A549 (cell line): Measurements from ENCODE around the gene TUBA1C. TPM values are rescaled to one million over a fixed set of nuclear protein-coding genes. Genes with fewer than 3 reads are reported as not detected.

Experiments used
- ATAC-seq, 2 experiments: fragments of 200-7000 bp in 1 of 2; fragments of >200 bp in 1 of 2; cut with Nextera tagmentation in 1 of 2; cut with Tn5 transposase in 1 of 2; 3 replicates each; pipeline versions ENCODE4 v1.8.0 to v1.9.1; 2018 to 2020; ENCODE audit warnings: mild to moderate bottlenecking in 1 of 2, moderate library complexity in 1 of 2
- CTCF ChIA-PET: fragments of 300-600 bp; sonication (Branson Sonifier 250); formaldehyde crosslinking; extraction: SDS; loops from one replicate; lab custom pipeline; 2021; ENCODE audit warnings: antibody characterized with exemption, inconsistent platforms; lab: Yijun Ruan, JAX
- POLR2A ChIA-PET: fragments of 350-600 bp; formaldehyde crosslinking; extraction: SDS; loops from one replicate; lab custom pipeline; 2021; ENCODE audit warnings: antibody characterized with exemption, inconsistent platforms; lab: Yijun Ruan, JAX
- DNase-seq, 2 experiments: peaks; one replicate each; pipeline versions ENCODE4 v3.0.0 to v3.0.0-alpha.2; 2011 to 2016; ENCODE audit warnings: low read depth in 1 of 2, low spot score in 1 of 2
- FAIRE-seq: peaks from 2 replicates; lab custom pipeline; 2011; peaks lifted over from hg19 to GRCh38; lab: Jason Lieb, UNC
- H3K27ac ChIP-seq, 2 experiments: fragments of >200 bp; sonication (Bioruptor Twin); formaldehyde crosslinking; 3 replicates each; pipeline ENCODE4 v1.5.1; 2016 to 2017
- H3K4me1 ChIP-seq: fragments of >200 bp; sonication (Bioruptor Twin); formaldehyde crosslinking; 3 replicates; pipeline ENCODE4 v1.6.1; 2016
- H3K4me2 ChIP-seq: fragments of >200 bp; sonication (Bioruptor Twin); formaldehyde crosslinking; 3 replicates; pipeline ENCODE4 v1.6.1; 2016
- H3K4me3 ChIP-seq: fragments of >200 bp; sonication (Bioruptor Twin); formaldehyde crosslinking; 3 replicates; pipeline ENCODE4 v1.5.1; 2016
- H3K9me3 ChIP-seq: fragments of >200 bp; sonication (Bioruptor Twin); formaldehyde crosslinking; 3 replicates; pipeline ENCODE4 v1.6.1; 2016
- ATOH8 ChIP-seq: fragments of 250-450 bp; sonication (Bioruptor Pico); IDR thresholded peaks from 2 replicates; pipeline ENCODE4 v1.5.0; 2020; ENCODE audit warnings: low read depth, mild to moderate bottlenecking, moderate library complexity
- BCL3 ChIP-seq: fragments of >200 bp; sonication (Bioruptor Twin); formaldehyde crosslinking; IDR thresholded peaks from 3 replicates; pipeline ENCODE4 v1.6.1; 2016
- CEBPB ChIP-seq, 2 experiments: fragments of >200 bp in 1 of 2; sonication (Bioruptor Twin) in 1 of 2; formaldehyde crosslinking in 1 of 2; IDR thresholded peaks; 2 replicates each; pipeline ENCODE4 v1.6.1; 2012 to 2016
- EHMT2 ChIP-seq: fragments of 200-600 bp; sonication (generic); IDR thresholded peaks from 2 replicates; pipeline ENCODE4 v1.6.1; 2016; ENCODE audit warnings: antibody characterized with exemption, low read depth, mild to moderate bottlenecking, moderate library complexity
- ESRRA ChIP-seq: fragments of 150-350 bp; IDR thresholded peaks from 2 replicates; pipeline ENCODE4 v1.6.1; 2014; ENCODE audit warnings: mild to moderate bottlenecking, low read length, borderline replicate concordance
- FOSB ChIP-seq: fragments of 250-450 bp; sonication (Bioruptor Pico); IDR thresholded peaks from 2 replicates; pipeline ENCODE4 v1.5.0; 2020; ENCODE audit warnings: mild to moderate bottlenecking, moderate library complexity
- GATA3 ChIP-seq: IDR thresholded peaks from 2 replicates; pipeline ENCODE4 v1.6.1; 2012; ENCODE audit warnings: borderline replicate concordance
- HES2 ChIP-seq: fragments of >200 bp; sonication (Bioruptor Twin); formaldehyde crosslinking; IDR thresholded peaks from 2 replicates; pipeline ENCODE4 v1.6.1; 2016
- MAFK ChIP-seq: fragments of 450-650 bp; IDR thresholded peaks from 2 replicates; pipeline ENCODE4 v1.6.1; 2014; ENCODE audit not compliant: partially characterized antibody
- MAZ ChIP-seq: fragments of 150-350 bp; IDR thresholded peaks from 2 replicates; pipeline ENCODE4 v1.6.1; 2014; ENCODE audit warnings: antibody characterized with exemption, low read depth, low read length, borderline replicate concordance
- MYC ChIP-seq: IDR thresholded peaks from 2 replicates; pipeline ENCODE4 v1.6.1; 2012; ENCODE audit warnings: mild to moderate bottlenecking, inconsistent platforms, low read length, improper control_type of control experiment, borderline replicate concordance
- NPAS2 ChIP-seq: fragments of 250-450 bp; sonication (Bioruptor Pico); IDR thresholded peaks from 2 replicates; pipeline ENCODE4 v1.8.0; 2022; ENCODE audit warnings: mild to moderate bottlenecking, moderate library complexity, borderline replicate concordance
- PBX3 ChIP-seq: IDR thresholded peaks from 2 replicates; pipeline ENCODE4 v1.6.1; 2012
- POLR2A ChIP-seq: IDR thresholded peaks from 2 replicates; pipeline ENCODE4 v1.6.1; 2012; ENCODE audit warnings: mild to moderate bottlenecking, low read length
- POLR2AphosphoS2 ChIP-seq: conservative IDR thresholded peaks from 2 replicates; pipeline ENCODE4 v1.6.1; 2012; ENCODE audit warnings: low read length, improper control_type of control experiment, inconsistent platforms
- RNF2 ChIP-seq: fragments of 200-600 bp; sonication (generic); IDR thresholded peaks from 2 replicates; pipeline ENCODE4 v1.6.1; 2016; ENCODE audit warnings: low read depth, mild to moderate bottlenecking, antibody characterized with exemption, moderate library complexity, borderline replicate concordance
- TFCP2L1 ChIP-seq: fragments of 250-450 bp; sonication (Bioruptor Pico); IDR thresholded peaks from 2 replicates; pipeline ENCODE4 v1.5.0; 2021; ENCODE audit warnings: mild to moderate bottlenecking
- USF2 ChIP-seq: fragments of 450-650 bp; IDR thresholded peaks from 2 replicates; pipeline ENCODE4 v1.6.1; 2014; ENCODE audit warnings: antibody characterized with exemption
- ZC3H11A ChIP-seq: fragments of 450-650 bp; IDR thresholded peaks from 2 replicates; pipeline ENCODE4 v1.6.1; 2014; ENCODE audit warnings: antibody characterized with exemption, mild to moderate bottlenecking
- ZNF302 ChIP-seq: fragments of 250-450 bp; sonication (Bioruptor Pico); IDR thresholded peaks from 2 replicates; pipeline ENCODE4 v1.9.0; 2021; ENCODE audit warnings: inconsistent platforms, mild to moderate bottlenecking, moderate library complexity
- ZSCAN20 ChIP-seq: fragments of 250-450 bp; sonication (Bioruptor Pico); IDR thresholded peaks from 2 replicates; pipeline ENCODE4 v1.8.0; 2022; ENCODE audit warnings: mild to moderate bottlenecking, moderate library complexity
- WGBS: methylation state at CpG from one replicate; pipeline ENCODE4 v1.1.6; 2017; ENCODE audit errors: missing lambda C conversion rate; 5-methylcytosine and 5-hydroxymethylcytosine counted together
- polyA plus RNA-seq, 4 experiments: library from polyadenylated mRNA; depleted of rRNA in 3 of 4; stranded (reverse); fragments of >200 nt; fragmentation: RNase III in 1 of 4; extraction: RNeasy Plus Mini Kit Qiagen cat#74134 plus additional on column Dnase treatment in 1 of 4; gene quantifications; 2 replicates in 3 of 4; 3 replicates in 1 of 4; pipeline ENCODE4 v1.2.3, GENCODE V29; 2011 to 2017

The TUBA1C gene
- polyA plus RNA-seq, 2 of the 4 experiments (the other 2 are of a cell fraction) = 1,183 to 1,656 TPM

GRCh38 chr12:49244176-49244575 lies 20.7 kb upstream of the TUBA1C start:
- CTCF ChIA-PET = interaction anchor here (1.0 to 4.1 kb wide), 14 partner anchors 10 to 256 kb away, joined by 3 to 64 read pairs (median 6); partner anchors contain the start of gene TUBA1B
- WGBS = 90% methylated on average over 2 of the region's 2 CpGs
- POLR2A ChIA-PET = no interaction called here
- no peak for DNase-seq
- no peak for FAIRE-seq
- Histone ChIP-seq H3K4me1 (no peaks in the 10 kb centered on the region), H3K4me2 (no peak overlapping the region), H3K4me3 (no peak overlapping the region), H3K27ac (no peak overlapping the region), H3K9me3 (no peaks in the 10 kb centered on the region)
- TF ChIP-seq ATOH8 (CRISPR knock-in tag) = no peak
- TF ChIP-seq BCL3 = no peak
- TF ChIP-seq ZC3H11A = no peak
- no peak for TF ChIP-seq PBX3
- no peak for TF ChIP-seq NPAS2 (CRISPR knock-in tag)
- no peak for TF ChIP-seq POLR2AphosphoS2
- TF ChIP-seq USF2 = no peak
- TF ChIP-seq HES2 = no peak
- TF ChIP-seq FOSB (CRISPR knock-in tag) = no peak
- TF ChIP-seq EHMT2 = no peak
- no peak for TF ChIP-seq ESRRA
- no peak for TF ChIP-seq TFCP2L1 (CRISPR knock-in tag)
- TF ChIP-seq MAZ = no peak
- TF ChIP-seq POLR2A = no peak
- TF ChIP-seq CEBPB (IDR thresholded peaks at IDR 0.05) = no peak
- no peak for TF ChIP-seq MYC
- TF ChIP-seq ZSCAN20 (CRISPR knock-in tag) = no peak
- no peak for TF ChIP-seq ZNF302 (CRISPR knock-in tag)
- no peak for ATAC-seq

GRCh38 chr12:49251357-49251756 lies 13.5 kb upstream of the TUBA1C start:
- DNase-seq = no peak
- WGBS = 77% methylated on average over 5 of the region's 5 CpGs
- no peaks in the 10 kb centered on the region for H3K4me1 ChIP-seq
- no peak for FAIRE-seq
- no peak overlapping the region for H3K4me2 ChIP-seq
- H3K4me3 ChIP-seq = no peak overlapping the region
- no peak overlapping the region for H3K27ac ChIP-seq
- no peaks in the 10 kb centered on the region for H3K9me3 ChIP-seq
- TF ChIP-seq GATA3 = no peak
- CTCF ChIA-PET = interaction anchor here (1.0 to 3.3 kb wide), 6 partner anchors 9 to 164 kb away, joined by 3 to 19 read pairs (median 4); no protein-coding TSS in a partner anchor
- no peak for ATAC-seq
- POLR2A ChIA-PET = interaction anchor here (0.6 kb wide), 1 partner anchor 74 kb away, joined by 3 read pairs; no protein-coding TSS in a partner anchor

GRCh38 chr12:49253033-49253623 lies 11.8 kb upstream of the TUBA1C start:
- CTCF ChIA-PET = interaction anchor here (0.6 to 3.3 kb wide), 6 partner anchors 10 to 94 kb away, joined by 3 to 19 read pairs (median 6); partner anchors contain the start of gene DNAJC22
- no peaks in the 10 kb centered on the region for H3K9me3 ChIP-seq
- H3K4me2 ChIP-seq = no peak overlapping the region
- FAIRE-seq (no peak), DNase-seq (no peak), ATAC-seq (peak in 1 of 2 experiments; percentile 53; a peak in 3 of 6 replicates)
- no peak overlapping the region for H3K27ac ChIP-seq
- no peak overlapping the region for H3K4me3 ChIP-seq
- 76% methylated on average over 11 of the region's 11 CpGs for WGBS
- no peaks in the 10 kb centered on the region for H3K4me1 ChIP-seq
- TF ChIP-seq MAFK = peak; percentile 2
- no peak for TF ChIP-seq RNF2
- TF ChIP-seq, all 56 proteins: peak for 1
- POLR2A ChIA-PET = interaction anchor here (0.7 to 1.8 kb wide), 5 partner anchors 12 to 123 kb away, joined by 3 to 7 read pairs (median 5); partner anchors contain the start of genes TUBA1A, TUBA1B and TUBA1C
